ENCODE data around the gene STK32C. TPM values are rescaled to one million over a fixed set of nuclear protein-coding genes. Genes with fewer than 3 reads are reported as not detected.

Gene STK32C
- polyA plus RNA-seq, 2 of the 4 experiments (the other 2 are of a cell fraction): 29.9 to 43.6 TPM

- Histone ChIP-seq H3K27ac (no peak overlapping the region), H3K4me3 (no peak overlapping the region), H3K9me3 (no peaks in the 10 kb centered on the region), H3K4me2 (no peak overlapping the region), H3K4me1 (no peaks in the 10 kb centered on the region)
- TF ChIP-seq ZNF302 (CRISPR knock-in tag; IDR thresholded peaks at IDR 0.05) (no peak), SMC3 (IDR thresholded peaks at IDR 0.05) (no peak), NR3C1 (IDR thresholded peaks at IDR 0.05) (no peak), CHD4 (IDR thresholded peaks at IDR 0.05; ENCODE audit: borderline replicate concordance) (no peak), BCL3 (IDR thresholded peaks at IDR 0.05) (no peak), ATOH8 (CRISPR knock-in tag; IDR thresholded peaks at IDR 0.05; ENCODE audit: low read depth) (no peak), HES2 (IDR thresholded peaks at IDR 0.05) (no peak), HEYL (CRISPR knock-in tag; IDR thresholded peaks at IDR 0.05) (no peak), KDM5A (IDR thresholded peaks at IDR 0.05) (no peak), RCOR1 (IDR thresholded peaks at IDR 0.05; ENCODE audit: low read depth, low read length) (no peak), ZSCAN20 (CRISPR knock-in tag; IDR thresholded peaks at IDR 0.05) (no peak), JUNB (IDR thresholded peaks at IDR 0.05) (no peak), KDM1A (IDR thresholded peaks at IDR 0.05; ENCODE audit: low read depth) (no peak), PHF8 (IDR thresholded peaks at IDR 0.05; ENCODE audit: borderline replicate concordance, low read depth) (no peak)
- ATAC-seq (no peak), DNase-seq (ENCODE audit: low read depth in 1 of 2, low spot score in 1 of 2) (no peak), FAIRE-seq (no peak)
- ChIA-PET CTCF (interaction anchor here (0.7 kb wide), 1 partner anchor 17 kb away, joined by 3 read pairs; no protein-coding TSS in a partner anchor), POLR2A (no interaction called here)
- WGBS (ENCODE audit: missing lambda C conversion rate): 89% methylated on average over 14 of the region's 29 CpGs
Measured at GRCh38 chr10:132206806-132207535, 100.8 kb downstream of the STK32C start.

GRCh38 chr10:132206377-132206745 lies 101.4 kb downstream of the STK32C start:
- Histone ChIP-seq H3K4me2 (no peak overlapping the region), H3K4me3 (no peak overlapping the region), H3K9me3 (no peaks in the 10 kb centered on the region), H3K4me1 (no peaks in the 10 kb centered on the region), H3K27ac (no peak overlapping the region)
- FAIRE-seq (no peak), ATAC-seq (no peak), DNase-seq (ENCODE audit: low read depth in 1 of 2, low spot score in 1 of 2) (no peak)
- CTCF ChIA-PET: no interaction called here
- TF ChIP-seq HOXB5 (CRISPR knock-in tag; IDR thresholded peaks at IDR 0.05): no peak
- TF ChIP-seq FOSB (CRISPR knock-in tag; IDR thresholded peaks at IDR 0.05): no peak
- no peak for TF ChIP-seq BHLHE40 (IDR thresholded peaks at IDR 0.05; ENCODE audit: low read depth, low read length)
- no peak for TF ChIP-seq RNF2 (IDR thresholded peaks at IDR 0.05; ENCODE audit: borderline replicate concordance, low read depth)
- no peak for TF ChIP-seq GATA3 (IDR thresholded peaks at IDR 0.05; ENCODE audit: borderline replicate concordance)
- TF ChIP-seq PBX3 (IDR thresholded peaks at IDR 0.05): no peak
- no peak for TF ChIP-seq CEBPB (IDR thresholded peaks at IDR 0.05)
- TF ChIP-seq POLR2AphosphoS2 (conservative IDR thresholded peaks at IDR 0.05; ENCODE audit: low read length): no peak
- no peak for TF ChIP-seq MAZ (IDR thresholded peaks at IDR 0.05; ENCODE audit: borderline replicate concordance, low read depth, low read length)
- no peak for TF ChIP-seq HEYL (CRISPR knock-in tag; IDR thresholded peaks at IDR 0.05)
- no peak for TF ChIP-seq CBX8 (IDR thresholded peaks at IDR 0.05)
- TF ChIP-seq PHF8 (IDR thresholded peaks at IDR 0.05; ENCODE audit: borderline replicate concordance, low read depth): no peak
- no peak for TF ChIP-seq CTCF (IDR thresholded peaks at IDR 0.05)
- WGBS (ENCODE audit: missing lambda C conversion rate): 86% methylated on average over 11 of the region's 11 CpGs
- POLR2A ChIA-PET: no interaction called here

All from A549 (cell line).